Gastrocnemius medialis (tissue), 4 donors: ENCODE measurements around the gene SEC14L1.
A peak's percentile ranks its signal among the peaks of the same experiment; 100 is the strongest.

Experiments
- CTCF ChIP-seq, 5 experiments: fragments of 450-650 bp in 3 of 5; fragments of 200-600 bp in 2 of 5; sonication (generic) in 2 of 5; IDR thresholded peaks in 4 of 5; conservative IDR thresholded peaks in 1 of 5; 1 replicate in 4 of 5; 2 replicates in 1 of 5; pipeline ENCODE4 v1.5.1; 2016 to 2019; ENCODE audit warnings: antibody characterized with exemption in 5 of 5, mild to moderate bottlenecking in 3 of 5, moderate library complexity in 3 of 5
- POLR2A ChIP-seq, 2 donors: fragments of 450-650 bp; IDR thresholded peaks; one replicate each; pipeline ENCODE4 v1.6.1; 2017; ENCODE audit warnings: antibody characterized with exemption in 2 of 2, mild to moderate bottlenecking in 2 of 2, moderate library complexity in 2 of 2

- TF ChIP-seq POLR2A (IDR thresholded peaks at IDR 0.05) (peak in 1 of 2 donors; percentile 37), CTCF (IDR thresholded peaks at IDR 0.05 in 4 of 5, conservative IDR thresholded peaks at IDR 0.05 in 1 of 5) (no peak)
These were observed 11.0 kb upstream of the SEC14L1 start for GRCh38 chr17:77129568-77130301.
